SK-MEL-5 (cell line): ENCODE measurements around the gene THSD4. TPM values are rescaled to one million over a fixed set of nuclear protein-coding genes. Genes with fewer than 3 reads are reported as not detected.

Source experiments
- DNase-seq: peaks from one replicate; pipeline ENCODE4 v3.0.0-alpha.2; 2016; ENCODE audit warnings: low read depth, low spot score
- in situ Hi-C: cut with HindIII; loops from 2 replicates; pipeline ENCODE4 v1.10.0; 2016; ENCODE audit warnings: low sequenced_read_pairs, high pct_unique_total_duplicates, low pct_unique_long_range_greater_than_20kb
- total RNA-seq: library from RNA; depleted of rRNA; stranded (reverse); fragments of >200 nt; shearing (Covaris generic); gene quantifications from 2 replicates; pipeline ENCODE4 v1.2.3, GENCODE V29; 2014

The THSD4 gene
- total RNA-seq, 1 experiment from 2014 or later: 0.50 TPM

DNA sequence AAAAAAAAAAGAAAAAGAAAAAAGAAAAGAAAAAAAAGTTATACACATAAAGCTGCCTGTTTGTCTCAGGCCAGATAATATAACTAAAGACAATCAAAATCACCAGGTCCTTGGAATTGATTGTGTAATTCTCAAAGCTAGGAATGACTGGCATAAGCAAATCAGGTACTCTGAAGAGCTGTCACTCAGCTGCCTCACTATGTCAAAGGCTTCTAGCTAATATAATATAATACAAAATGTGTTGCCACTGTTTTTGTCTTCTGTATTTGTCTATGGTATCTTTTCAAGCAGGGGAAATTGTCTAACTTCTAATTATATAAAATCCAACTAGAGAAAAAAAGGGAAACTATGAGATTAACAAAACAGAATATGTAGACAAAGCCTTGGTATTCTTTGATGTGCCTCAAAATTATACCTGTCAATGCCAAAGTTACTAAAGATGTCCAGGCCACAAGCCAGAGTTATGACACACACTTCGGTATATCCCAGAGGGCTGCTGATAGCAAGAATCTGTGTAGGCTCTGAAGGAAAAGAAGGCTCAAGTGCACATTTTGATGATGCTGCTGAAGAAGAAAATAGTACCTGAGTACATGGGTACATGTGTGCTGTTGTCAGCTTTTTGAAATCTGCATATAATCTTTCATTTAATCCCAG, 658.1 kb downstream of the THSD4 start:
- no peak for DNase-seq
- in situ Hi-C loops: no loop called here

DNA sequence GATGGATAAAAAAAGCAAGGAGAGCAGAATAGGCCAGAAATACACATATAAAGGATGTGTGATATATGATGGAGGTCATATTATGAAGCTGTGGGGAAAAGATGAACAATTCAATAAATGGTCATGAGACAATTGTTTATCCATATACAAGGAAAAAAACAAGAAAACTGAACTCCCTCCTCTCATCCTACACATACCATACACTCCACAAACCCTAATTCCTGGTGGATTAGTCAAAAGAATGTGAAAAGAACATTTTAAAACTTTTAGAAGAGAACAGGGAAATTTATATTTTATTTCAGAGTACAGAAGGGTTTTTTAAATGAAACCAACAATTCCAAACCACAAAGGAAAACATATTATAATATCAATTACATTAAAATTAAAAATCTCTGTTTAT, 660.6 kb downstream of the THSD4 start:
- DNase-seq: no peak

DNA sequence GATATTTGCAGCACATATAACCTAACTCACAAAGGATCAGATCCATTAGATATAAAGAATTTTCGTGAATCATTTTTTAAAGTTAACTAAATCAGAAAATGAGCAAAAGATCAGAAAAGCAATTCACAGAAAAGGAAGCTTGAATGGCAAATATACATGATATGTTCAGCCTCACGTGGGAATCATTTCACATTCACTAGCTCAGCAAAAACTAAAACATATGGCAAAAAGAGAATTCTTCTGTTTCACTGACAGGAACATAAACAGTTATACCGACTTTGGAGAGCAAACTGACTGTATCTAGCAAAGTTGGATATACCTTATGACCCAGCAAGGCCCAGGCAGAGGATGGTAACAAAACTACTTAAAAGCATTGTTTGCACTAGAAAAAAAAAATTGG, 661.0 kb downstream of the THSD4 start:
- no peak for DNase-seq
- in situ Hi-C loops: no loop called here

More for the DNA sequence above, 660.6 kb downstream of the THSD4 start:
- in situ Hi-C loops: no loop called here

DNA sequence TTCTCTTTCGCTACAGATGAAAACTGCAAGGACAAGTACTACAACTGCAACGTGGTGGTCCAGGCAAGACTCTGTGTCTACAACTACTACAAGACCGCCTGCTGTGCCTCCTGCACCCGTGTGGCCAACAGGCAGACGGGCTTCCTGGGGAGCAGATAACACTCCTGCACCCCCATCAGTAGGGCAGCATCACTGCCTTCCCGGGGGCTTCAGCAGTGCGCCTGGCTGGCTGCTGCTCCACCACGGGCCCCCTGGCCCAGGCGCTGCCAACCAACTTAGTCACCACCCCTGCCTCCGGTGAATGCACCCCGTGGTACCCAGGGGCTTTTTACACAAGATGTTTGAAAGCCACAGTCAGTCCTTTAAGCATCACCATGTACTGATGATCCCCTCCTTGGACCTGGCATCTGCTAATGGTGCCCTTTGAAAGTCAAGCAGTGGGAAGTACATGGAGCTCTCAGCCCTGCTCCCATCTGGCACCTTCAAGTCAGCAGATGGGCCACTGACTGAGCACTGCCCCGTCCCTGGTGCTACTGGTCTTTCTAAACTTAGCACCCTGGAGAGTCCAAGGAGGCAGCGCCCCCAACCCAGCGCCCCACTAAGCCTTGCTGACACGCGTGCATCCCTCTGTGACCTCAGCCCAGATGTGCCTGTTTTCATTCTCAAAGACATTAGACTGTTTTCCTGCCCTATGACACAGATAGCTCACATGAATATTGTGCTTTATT, 662.1 kb downstream of the THSD4 start:
- no peak for DNase-seq
- in situ Hi-C loops: no loop called here

DNA sequence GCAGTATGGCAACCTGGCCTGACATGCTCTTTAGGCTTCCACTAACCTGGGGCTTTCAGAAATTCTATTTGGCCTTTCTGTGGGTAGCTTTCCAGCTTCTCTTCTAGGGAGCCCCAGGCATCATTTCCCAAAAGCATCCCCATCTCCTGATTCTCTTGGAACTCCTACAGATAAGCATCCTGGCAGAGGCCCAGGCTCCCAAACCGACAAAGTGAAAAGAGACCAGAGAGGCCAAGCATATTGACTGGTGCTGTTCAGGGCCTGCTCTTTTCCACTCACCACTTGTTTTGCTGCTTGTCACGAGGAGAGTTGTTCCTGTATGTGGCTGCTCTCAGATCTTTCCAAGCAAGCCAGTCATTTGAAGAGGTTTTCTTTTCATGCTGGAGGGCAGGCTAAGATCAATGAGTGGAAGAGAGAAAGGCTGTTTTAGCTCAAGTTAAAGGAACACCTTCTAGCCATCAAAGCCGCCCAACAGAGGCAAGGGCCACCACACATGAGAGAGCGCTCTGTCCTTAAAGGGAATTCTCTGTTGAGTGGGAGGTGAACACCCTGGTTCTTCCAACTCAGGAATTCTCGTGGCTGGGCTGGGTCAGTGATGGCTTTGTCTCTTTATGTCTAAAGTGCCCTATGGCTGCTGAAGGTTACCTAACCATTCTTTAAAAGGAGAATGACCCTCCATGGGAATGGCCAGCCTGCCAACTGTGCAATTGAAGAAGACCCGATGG, 664.0 kb downstream of the THSD4 start:
- in situ Hi-C loops: no loop called here
- peak; percentile 26 for DNase-seq

DNA sequence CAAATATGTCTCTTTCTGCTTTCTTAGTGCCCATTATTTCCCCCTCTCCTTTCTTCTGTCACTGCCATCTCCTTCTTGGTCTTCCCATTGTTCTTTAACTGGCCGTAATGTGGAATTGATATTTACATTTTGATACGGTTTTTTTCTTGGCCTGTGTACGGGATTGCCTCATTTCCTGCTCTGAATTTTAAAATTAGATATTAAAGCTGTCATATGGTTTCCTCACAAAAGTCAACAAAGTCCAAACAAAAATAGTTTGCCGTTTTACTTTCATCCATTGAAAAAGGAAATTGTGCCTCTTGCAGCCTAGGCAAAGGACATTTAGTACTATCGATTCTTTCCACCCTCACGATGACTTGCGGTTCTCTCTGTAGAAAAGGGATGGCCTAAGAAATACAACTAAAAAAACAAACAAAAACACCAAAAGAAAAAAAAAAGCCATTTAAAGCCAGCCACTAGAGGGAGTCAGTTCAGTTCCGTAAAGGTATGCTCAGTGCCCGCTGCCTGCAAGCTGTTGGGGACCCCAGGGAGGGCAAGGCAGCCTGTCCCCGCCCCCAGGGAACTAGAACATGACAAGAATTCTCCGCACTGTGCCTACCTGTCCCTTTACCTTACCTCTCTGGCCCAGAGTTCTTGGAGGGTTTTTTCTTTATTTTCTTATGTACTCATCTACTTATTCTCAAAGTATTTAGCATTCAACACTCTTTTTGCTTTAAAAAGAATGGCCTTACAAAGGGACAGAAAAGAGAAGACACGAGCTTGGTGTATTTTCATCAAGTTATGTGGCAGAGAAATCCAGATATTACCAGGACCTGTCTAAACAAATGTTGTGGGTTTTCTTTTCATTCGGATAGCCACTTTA, 665.1 kb downstream of the THSD4 start:
- DNase-seq: peak; percentile 68
- in situ Hi-C loops: no loop called here

DNA sequence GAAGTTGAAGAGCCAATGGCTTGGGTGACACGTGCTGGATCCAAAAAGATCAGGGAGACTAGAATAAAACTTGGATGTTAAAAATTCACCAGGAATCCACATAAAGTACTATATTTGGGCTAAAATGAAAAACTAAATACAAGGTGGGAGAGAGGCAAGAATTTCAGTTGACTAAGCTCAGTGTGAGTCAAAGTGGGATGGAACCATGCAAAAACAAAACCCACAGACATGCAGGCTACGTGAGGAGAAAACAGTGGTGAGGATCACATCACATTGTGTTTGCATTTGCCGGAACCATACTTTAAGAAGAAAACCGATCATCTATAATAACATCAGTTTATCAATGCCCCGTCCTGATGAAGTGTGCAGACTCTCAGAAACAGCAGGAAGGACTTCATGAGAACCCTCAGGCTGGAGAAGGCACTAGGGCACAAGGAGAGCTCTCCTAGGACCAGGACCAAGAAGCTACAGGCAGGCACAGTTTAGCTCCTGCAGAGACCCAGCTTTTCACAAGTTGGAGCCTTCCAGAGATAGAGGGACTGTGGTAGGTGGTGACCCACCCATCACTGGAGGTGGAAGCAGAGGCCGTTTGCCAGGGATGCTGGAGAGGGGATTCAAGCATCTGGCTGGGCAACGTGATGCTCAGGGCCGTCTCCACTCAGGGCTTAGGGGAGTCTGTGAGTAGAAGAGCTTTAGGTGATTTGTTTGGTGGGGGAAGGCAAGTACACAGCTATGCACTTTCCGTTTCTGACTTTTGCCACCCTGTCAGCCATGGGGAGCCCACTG, 666.1 kb downstream of the THSD4 start:
- in situ Hi-C loops: no loop called here
- no peak for DNase-seq

DNA sequence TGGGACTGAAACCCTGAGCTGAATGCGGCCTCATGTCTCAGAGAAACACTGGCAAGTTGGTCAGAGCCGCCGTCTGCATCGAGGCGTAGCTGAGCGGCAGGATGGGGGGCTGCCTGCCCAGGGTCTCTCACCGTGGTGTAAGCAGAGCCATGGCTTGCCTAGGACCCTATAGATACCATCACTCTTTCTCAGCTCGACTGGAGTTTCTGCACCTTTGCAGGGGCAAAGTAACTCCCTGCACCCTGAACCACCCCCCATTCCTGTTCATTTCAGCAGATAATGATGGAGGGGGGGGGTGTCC, 666.6 kb downstream of the THSD4 start:
- in situ Hi-C loops: no loop called here
- DNase-seq: no peak

DNA sequence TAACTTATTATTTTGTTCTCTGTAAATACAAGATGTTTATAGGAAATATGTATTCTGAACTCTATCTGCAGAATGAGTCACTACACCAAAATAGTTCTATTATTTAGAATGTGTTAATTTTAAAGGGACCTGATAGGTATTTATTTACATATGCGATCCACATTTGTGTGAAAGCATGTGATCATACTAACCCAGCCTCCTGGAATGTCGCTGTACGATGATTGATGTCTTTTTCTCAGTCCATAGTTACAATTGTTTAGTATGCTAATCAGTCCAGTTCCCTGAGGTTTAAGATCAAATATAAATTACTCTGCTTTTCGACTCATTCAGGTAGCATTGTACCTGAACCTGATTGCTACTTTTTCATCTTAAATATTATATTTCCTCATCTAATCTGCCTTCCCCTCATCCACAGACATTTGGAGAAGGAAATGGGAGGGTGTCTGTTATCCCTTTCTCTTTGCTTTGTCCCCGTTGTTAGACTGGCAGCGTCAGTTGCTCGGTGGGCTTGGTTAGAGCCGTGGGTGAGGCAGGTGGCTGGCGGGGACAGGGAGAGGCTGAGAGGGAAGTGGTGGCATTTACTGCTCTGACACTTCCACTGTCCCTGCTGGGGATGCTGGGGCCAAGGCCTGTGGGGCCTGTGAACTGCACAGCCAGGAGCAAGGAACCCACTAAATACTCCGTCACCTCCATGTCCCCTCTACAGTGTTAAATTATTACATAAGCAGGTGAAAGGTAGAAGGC, 667.3 kb downstream of the THSD4 start:
- in situ Hi-C loops: no loop called here
- DNase-seq: no peak

DNA sequence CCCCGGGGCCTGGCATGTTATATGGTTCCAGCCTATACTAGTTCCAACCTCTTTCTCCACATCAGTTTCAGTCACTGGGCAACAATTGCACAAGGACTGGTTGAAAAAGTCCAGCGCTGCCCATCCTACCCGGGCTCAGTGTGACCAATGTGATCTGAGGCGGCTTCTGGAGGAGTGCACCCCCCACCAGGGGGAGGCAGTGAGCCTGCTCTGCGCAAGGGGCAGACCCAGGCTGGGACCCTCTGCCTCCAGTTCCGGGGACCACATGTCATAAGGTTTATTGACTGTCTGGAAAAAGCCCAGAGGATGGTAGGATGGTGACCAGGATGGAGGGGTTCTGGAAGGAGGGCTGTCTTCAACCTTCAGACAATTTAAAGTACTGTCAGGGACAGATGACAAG, 669.4 kb downstream of the THSD4 start:
- in situ Hi-C loops: no loop called here
- DNase-seq: no peak

DNA sequence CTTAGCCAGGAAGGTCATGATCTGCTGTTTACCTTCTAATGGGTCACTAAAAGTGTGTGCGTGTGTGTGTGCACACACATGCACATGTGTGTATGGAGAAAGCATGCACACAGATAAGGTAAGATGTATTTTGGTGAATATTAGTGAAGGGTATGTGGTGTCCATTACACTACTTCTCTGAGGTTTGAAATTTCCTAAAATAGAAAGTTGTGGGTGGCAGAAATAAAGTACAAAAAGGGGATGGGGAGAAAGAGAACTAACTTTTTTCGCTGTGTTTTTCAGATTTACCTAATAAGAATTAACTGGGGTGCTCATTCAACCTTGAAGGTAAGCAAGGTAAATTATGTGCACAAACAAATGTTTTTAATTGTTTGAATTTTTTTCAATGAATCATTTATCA, 670.7 kb downstream of the THSD4 start:
- DNase-seq: no peak
- in situ Hi-C loops: no loop called here

DNA sequence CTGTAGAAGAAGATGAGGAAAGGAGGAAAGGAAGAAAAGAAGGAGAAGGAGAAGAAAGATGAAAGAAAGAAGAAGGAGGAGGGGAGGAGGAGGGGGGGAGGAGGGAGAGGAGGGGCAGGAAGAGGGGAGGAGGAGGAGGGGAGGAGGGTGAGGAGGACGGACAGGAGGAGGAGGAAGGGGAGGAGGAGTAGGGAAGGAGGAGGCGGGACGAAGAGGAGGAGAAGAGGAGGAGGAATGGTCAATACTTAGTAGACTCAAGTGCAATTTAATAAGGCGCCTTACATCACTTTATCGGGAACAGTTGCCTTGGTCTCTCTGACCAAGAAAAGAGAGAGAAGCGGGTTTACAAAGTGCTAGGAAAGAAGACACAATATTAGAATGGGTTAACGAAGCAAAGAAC, 671.4 kb downstream of the THSD4 start:
- no peak for DNase-seq
- in situ Hi-C loops: no loop called here

DNA sequence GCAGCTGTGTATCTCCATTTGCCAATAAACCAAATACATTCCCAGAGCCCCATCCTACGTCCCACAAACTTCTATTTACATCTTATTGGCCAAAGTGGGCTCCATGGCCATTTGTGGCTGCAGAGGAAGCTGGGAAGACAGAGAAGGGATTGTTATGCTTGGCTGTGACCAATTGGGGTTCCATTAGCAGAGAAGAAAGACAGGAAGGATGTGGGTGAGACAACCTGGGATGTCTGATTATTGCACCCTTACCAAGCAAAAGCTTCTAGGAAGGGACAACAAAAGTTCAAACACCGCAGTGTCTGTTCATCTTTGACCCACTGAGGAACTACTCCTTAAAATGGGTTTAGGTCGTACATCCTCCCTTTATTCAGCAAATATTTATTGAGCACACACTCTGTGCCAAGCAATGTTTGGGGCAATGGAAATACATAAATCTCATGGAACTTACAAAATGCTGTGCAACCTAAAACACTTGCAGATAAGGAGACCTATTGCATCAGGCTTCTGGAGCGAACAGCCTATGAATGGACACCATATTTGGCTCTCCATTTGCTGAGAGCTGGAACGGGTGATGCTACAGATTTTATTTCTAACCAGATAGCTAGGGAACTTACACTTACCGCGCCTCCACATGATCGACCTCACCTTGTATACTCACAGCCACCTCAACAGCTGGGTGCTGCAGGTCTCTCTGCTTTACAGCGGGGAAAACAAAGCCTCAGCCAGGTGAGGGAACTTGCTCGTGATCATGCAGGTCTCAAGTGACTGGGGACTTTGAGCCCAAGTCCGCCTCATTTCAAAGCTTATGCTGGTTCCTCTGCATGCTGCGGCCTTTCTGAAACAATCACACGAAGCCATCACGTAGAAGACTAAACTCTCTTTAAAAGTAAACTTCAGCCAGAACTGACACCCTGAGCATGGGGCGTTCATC, 673.6 kb downstream of the THSD4 start:
- no peak for DNase-seq

DNA sequence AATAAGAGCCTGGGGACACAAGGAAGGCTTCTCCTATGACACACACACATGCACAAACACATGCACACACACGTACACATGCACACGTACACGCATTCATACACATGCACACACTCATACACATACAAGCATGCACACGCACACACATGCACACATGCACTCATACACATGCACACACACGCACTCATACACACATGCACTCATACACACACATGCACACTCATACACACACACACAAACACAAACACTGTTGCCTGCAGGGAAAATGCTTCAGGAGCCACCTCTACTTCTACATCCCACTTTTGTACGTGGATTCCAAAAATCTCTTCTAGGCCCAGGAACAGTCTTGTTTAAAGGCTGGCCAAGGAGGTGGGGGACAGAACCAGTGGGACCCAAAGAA, 674.3 kb downstream of the THSD4 start:
- in situ Hi-C loops: no loop called here
- no peak for DNase-seq

More for the DNA sequence above, 673.6 kb downstream of the THSD4 start:
- in situ Hi-C loops: no loop called here

DNA sequence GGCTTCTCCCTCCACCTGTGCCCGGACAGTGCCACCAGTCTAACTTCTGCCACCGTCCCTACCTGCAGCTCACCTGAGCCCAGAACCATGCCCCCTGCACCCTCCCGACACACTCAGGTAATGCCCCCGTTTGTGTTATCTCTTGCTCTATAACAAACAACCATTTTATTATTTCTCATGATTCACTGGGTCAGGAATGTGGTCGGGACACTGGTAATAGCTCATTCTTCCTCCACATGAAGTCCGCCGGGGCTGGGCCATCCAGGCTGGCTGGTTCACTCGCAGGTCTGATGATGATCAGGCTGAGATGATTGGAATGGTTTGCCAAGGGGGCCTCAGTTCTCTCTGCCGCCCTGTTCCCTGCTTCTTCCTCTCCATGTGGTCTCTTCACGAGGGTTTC, 674.8 kb downstream of the THSD4 start:
- DNase-seq: no peak
- in situ Hi-C loops: no loop called here

DNA sequence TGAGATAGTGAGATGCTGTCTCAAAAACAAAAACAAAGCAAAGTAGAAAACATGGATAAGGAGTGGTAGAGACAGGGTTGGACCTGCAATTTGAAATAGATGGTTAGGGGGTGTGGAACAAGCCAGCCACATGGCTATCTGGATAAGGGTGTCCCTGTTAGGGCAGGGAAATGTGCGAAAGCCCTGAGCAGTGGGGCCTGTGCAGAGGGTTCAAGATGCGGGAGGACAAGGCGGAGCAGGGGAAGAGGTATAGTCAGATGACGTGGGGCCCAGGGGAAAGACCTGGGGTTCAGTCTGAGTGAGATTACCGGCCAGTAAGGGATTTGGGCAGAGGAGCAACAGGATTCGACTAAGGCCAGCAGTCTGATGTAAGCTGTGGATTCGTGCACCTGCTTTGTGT, 676.7 kb downstream of the THSD4 start:
- in situ Hi-C loops: no loop called here
- no peak for DNase-seq
